Keratinocyte (primary cell): ENCODE data around the gene TRIM54.

Experiments used
- CTCF ChIP-seq, 3 experiments: IDR thresholded peaks in 1 of 3; conservative IDR thresholded peaks in 1 of 3; optimal IDR thresholded peaks in 1 of 3; 2 replicates in 2 of 3; 3 replicates in 1 of 3; pipeline versions ENCODE3 to v1.5.1; 2011; ENCODE audit warnings: low read length in 3 of 3, mild to moderate bottlenecking in 3 of 3, moderate library complexity in 2 of 3, control low read depth in 1 of 3, inconsistent platforms in 1 of 3; ENCODE audit not compliant: insufficient read depth in 2 of 3; ENCODE audit errors: extremely low read depth in 1 of 3
- EZH2 ChIP-seq: IDR thresholded peaks from one replicate; pipeline ENCODE4 v1.6.1; 2012; ENCODE audit warnings: inconsistent platforms, mild to moderate bottlenecking, low read length, moderate library complexity

GRCh38 chr2:27356056-27356381, 73.8 kb downstream of the TRIM54 start:
- TF ChIP-seq EZH2: no peak
- no peak for TF ChIP-seq CTCF (optimal IDR thresholded peaks at IDR 0.05 in 1 of 3, IDR thresholded peaks at IDR 0.05 in 1 of 3, conservative IDR thresholded peaks at IDR 0.05 in 1 of 3; ENCODE audit: extremely low read depth in 1 of 3, insufficient read depth in 2 of 3, low read length in 3 of 3)
